GM23248 (cell line): ENCODE results near the gene VPS54. TPM values are rescaled to one million over a fixed set of nuclear protein-coding genes. Genes with fewer than 3 reads are reported as not detected.

ENCODE experiments used
- DNase-seq: peaks from one replicate; pipeline ENCODE4 v3.0.0-alpha.2; 2015
- H2AFZ ChIP-seq: fragments of 200-600 bp; sonication (generic); 2 replicates; pipeline ENCODE4 v1.6.1; 2016; ENCODE audit warnings: antibody characterized with exemption
- H3F3A ChIP-seq: fragments of 200-600 bp; sonication (generic); 2 replicates; pipeline ENCODE4 v1.6.1; 2016; ENCODE audit warnings: mild to moderate bottlenecking, antibody characterized with exemption, mixed run types; ENCODE audit not compliant: insufficient read depth
- H3K27ac ChIP-seq: fragments of 200-600 bp; sonication (generic); 2 replicates; pipeline ENCODE4 v1.5.1; 2016; ENCODE audit warnings: mild to moderate bottlenecking
- H3K27me3 ChIP-seq: fragments of 200-600 bp; sonication (generic); replicated peaks from 2 replicates; pipeline ENCODE4 v1.6.1; 2016; ENCODE audit warnings: mild to moderate bottlenecking; ENCODE audit not compliant: insufficient read depth
- H3K36me3 ChIP-seq: fragments of 200-600 bp; sonication (generic); 2 replicates; pipeline ENCODE4 v1.6.1; 2016; ENCODE audit warnings: low read depth, mild to moderate bottlenecking
- H3K4me1 ChIP-seq: fragments of 200-600 bp; sonication (generic); 2 replicates; pipeline ENCODE4 v1.6.1; 2016; ENCODE audit warnings: mild to moderate bottlenecking; ENCODE audit not compliant: insufficient read depth
- H3K4me2 ChIP-seq: fragments of 200-600 bp; sonication (generic); one replicate; pipeline ENCODE4 v1.6.1; 2016; ENCODE audit warnings: mild to moderate bottlenecking; ENCODE audit not compliant: unreplicated experiment
- H3K4me3 ChIP-seq: fragments of 200-600 bp; sonication (generic); 2 replicates; pipeline ENCODE4 v1.5.1; 2016; ENCODE audit warnings: mild to moderate bottlenecking
- H3K79me2 ChIP-seq: fragments of 200-600 bp; sonication (generic); 2 replicates; pipeline ENCODE4 v1.6.1; 2016; ENCODE audit warnings: mild to moderate bottlenecking; ENCODE audit not compliant: insufficient read depth
- H3K9ac ChIP-seq: fragments of 200-600 bp; sonication (generic); 2 replicates; pipeline ENCODE4 v1.6.1; 2016; ENCODE audit warnings: mild to moderate bottlenecking
- H3K9me2 ChIP-seq: fragments of 200-600 bp; sonication (generic); 2 replicates; pipeline ENCODE4 v1.6.1; 2016; ENCODE audit warnings: mixed run types, mild to moderate bottlenecking, moderate library complexity; ENCODE audit not compliant: insufficient read depth
- H3K9me3 ChIP-seq: fragments of 200-600 bp; sonication (generic); one replicate; pipeline ENCODE4 v1.6.1; 2017; ENCODE audit warnings: low read depth
- H4K20me1 ChIP-seq: fragments of 200-600 bp; sonication (generic); 2 replicates; pipeline ENCODE4 v1.6.0; 2016; ENCODE audit not compliant: insufficient read depth
- EZH2 ChIP-seq: fragments of 200-600 bp; sonication (generic); IDR thresholded peaks from 2 replicates; pipeline ENCODE4 v1.6.1; 2018; ENCODE audit warnings: antibody characterized with exemption, mild to moderate bottlenecking; ENCODE audit not compliant: insufficient read depth, poor library complexity, severe bottlenecking
- EZH2phosphoT487 ChIP-seq: fragments of 200-600 bp; sonication (generic); IDR thresholded peaks from 2 replicates; pipeline ENCODE4 v1.6.1; 2018; ENCODE audit warnings: antibody characterized with exemption, moderate library complexity, mild to moderate bottlenecking, low read depth; ENCODE audit not compliant: insufficient read depth
- WGBS, 2 experiments: methylation state at CpG; one replicate each; pipeline ENCODE4 v1.1.6; 2015 to 2017; ENCODE audit warnings: low lambda C conversion rate in 2 of 2, low coverage in 1 of 2; ENCODE audit errors: missing lambda C conversion rate in 2 of 2; 5-methylcytosine and 5-hydroxymethylcytosine counted together
- in situ Hi-C: fragments of 300-500 bp; cut with MboI; formaldehyde crosslinking; loops from 2 replicates; pipeline ENCODE4 v1.15.0; 2020
- polyA plus RNA-seq: library from polyadenylated mRNA; unstranded; fragments of >200 nt; fragmentation: Nextera tagmentation; extraction: Ambion mirVana; gene quantifications from 2 replicates; pipeline ENCODE4 v1.2.1, GENCODE V29; 2016
- total RNA-seq: library from RNA; depleted of rRNA; stranded (reverse); fragments of >200 nt; shearing (Covaris generic); gene quantifications from 2 replicates; pipeline ENCODE4 v1.2.3, GENCODE V29; 2014

The VPS54 gene
- total and polyA plus RNA-seq, 2 experiments from 2014 or later = 6.5 to 12.9 TPM

DNA sequence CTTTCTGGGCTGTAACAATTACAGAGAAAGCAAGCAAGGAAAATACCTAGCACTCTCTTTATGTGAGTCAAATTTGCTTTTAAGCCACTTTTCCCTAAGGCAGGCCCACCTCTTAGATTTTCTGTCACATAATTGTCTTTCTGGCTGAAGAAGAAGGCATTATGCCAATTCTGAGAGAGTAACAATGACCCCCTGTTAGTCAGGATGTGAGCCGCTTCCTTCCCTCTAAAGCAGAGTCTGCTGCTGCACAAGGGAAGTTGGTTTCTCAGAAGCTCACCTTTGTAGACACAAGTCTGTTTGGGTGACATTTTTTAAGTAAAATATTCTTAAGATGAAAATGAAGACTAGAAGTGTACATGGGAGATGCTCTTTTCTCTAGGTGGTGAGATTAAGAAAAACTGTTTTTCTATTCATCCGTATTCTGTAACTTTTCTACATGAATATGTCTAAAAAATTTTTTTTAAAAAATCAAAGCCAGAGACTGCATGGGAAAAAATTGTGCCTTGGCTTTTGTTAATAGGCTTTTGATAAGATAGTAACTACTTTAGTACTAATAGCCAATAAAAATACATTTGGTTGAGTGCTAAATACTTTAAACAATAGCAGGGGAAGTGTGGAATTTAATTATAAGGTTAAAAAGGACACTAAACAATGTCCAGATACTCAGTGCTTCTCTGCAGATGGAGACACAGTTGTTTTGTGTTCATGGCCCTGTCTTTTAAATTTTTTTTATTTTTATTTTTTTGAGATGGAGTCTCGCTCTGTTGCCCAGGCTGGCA lies 33.4 kb upstream of the VPS54 start:
- Histone ChIP-seq H3K9me3 (no peaks in the 10 kb centered on the region), H3F3A (no peaks in the 10 kb centered on the region), H4K20me1 (no peaks in the 10 kb centered on the region), H3K36me3 (no peaks in the 10 kb centered on the region), H3K9me2 (no peaks in the 10 kb centered on the region), H3K9ac (no peak overlapping the region), H3K4me1 (no peaks in the 10 kb centered on the region), H2AFZ (no peak overlapping the region), H3K27me3 (no peaks in the 10 kb centered on the region), H3K4me3 (no peak overlapping the region), H3K79me2 (no peaks in the 10 kb centered on the region), H3K4me2 (no peak overlapping the region), H3K27ac (no peak overlapping the region)
- no peak for TF ChIP-seq EZH2phosphoT487
- TF ChIP-seq EZH2 = no peak
- 93 to 96% methylated on average over 3 of the region's 3 CpGs for WGBS, 2 experiments
- no peak for DNase-seq
- in situ Hi-C loops = no loop called here

DNA sequence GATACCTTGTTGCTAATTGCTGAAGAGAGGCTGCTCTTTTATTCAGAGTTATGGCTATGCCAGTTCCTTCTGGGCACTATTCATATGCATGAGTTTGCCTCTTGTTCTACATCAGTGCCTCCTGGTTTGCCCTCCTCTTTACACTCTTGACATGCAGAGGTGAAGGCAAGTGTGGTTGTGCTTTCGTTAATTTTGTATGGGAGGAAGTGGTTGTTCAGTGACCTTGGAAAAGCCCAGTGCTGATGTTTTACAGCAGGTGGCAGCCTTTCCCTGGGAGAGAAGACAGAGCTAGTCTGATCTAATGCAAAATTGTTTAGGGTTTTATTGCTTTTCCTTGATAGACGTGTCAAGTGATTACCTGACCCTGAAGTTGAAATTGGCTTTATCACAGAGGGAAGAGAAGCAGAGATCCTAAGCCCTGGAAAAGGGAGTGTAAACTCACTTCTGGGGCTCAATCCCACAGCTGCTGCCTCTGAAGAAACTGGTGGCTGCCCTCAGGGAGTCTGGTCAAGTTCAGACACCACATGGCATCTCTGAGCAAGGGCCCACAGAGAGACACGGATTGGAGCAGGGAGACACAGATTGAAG lies 30.5 kb upstream of the VPS54 start:
- Histone ChIP-seq H3K4me1 (no peaks in the 10 kb centered on the region), H3K4me3 (no peak overlapping the region), H3F3A (no peaks in the 10 kb centered on the region), H3K9ac (no peak overlapping the region), H3K79me2 (no peaks in the 10 kb centered on the region), H3K27ac (no peak overlapping the region), H3K36me3 (no peaks in the 10 kb centered on the region), H2AFZ (peak overlapping the region; percentile 52; the same call in 1 of the 2 replicates), H3K9me3 (no peaks in the 10 kb centered on the region), H3K9me2 (no peaks in the 10 kb centered on the region), H3K27me3 (no peaks in the 10 kb centered on the region), H3K4me2 (no peak overlapping the region), H4K20me1 (no peaks in the 10 kb centered on the region)
- TF ChIP-seq EZH2phosphoT487 (no peak), EZH2 (no peak)
- DNase-seq = peak; percentile 82
- in situ Hi-C loops = loop anchor here (5.0 to 25.0 kb wide), 3 partner anchors 278 to 838 kb away; no protein-coding TSS in a partner anchor
- 1 to 18% methylated on average over 3 of the region's 3 CpGs for WGBS, 2 experiments

DNA sequence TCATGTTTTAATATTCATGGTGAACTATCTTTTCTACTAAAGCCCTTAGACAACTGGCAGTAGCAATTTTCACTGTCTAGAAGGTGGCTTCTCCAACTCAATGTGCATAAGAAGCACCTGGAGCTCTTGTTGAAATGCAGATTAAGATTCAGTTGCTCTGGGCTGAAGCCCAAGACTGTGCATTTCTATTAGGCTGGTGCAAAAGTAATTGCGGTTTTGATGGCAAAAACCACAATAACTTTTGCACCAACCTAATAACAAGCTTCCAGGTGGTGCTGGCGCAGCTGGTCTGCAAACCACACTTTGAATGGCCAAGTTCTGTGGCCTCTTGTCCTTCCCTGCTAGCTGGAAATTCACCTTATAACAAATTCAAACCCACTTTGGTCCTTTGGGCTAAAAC lies 26.7 kb upstream of the VPS54 start:
- no peaks in the 10 kb centered on the region for H3K79me2 ChIP-seq
- no peaks in the 10 kb centered on the region for H3K36me3 ChIP-seq
- DNase-seq = no peak
- no peaks in the 10 kb centered on the region for H4K20me1 ChIP-seq
- H3K4me2 ChIP-seq = no peak overlapping the region
- H2AFZ ChIP-seq = no peak overlapping the region
- H3K27me3 ChIP-seq = no peaks in the 10 kb centered on the region
- H3K27ac ChIP-seq = no peak overlapping the region
- no peak overlapping the region for H3K9ac ChIP-seq
- TF ChIP-seq EZH2phosphoT487 (no peak), EZH2 (no peak)
- H3K9me2 ChIP-seq = no peaks in the 10 kb centered on the region
- H3K4me3 ChIP-seq = no peak overlapping the region
- no peaks in the 10 kb centered on the region for H3K9me3 ChIP-seq
- H3K4me1 ChIP-seq = no peaks in the 10 kb centered on the region
- WGBS, 2 experiments = 96 to 98% methylated on average over 2 of the region's 2 CpGs
- in situ Hi-C loops = loop anchor here (5.0 to 25.0 kb wide), 3 partner anchors 281 to 841 kb away; no protein-coding TSS in a partner anchor
- no peaks in the 10 kb centered on the region for H3F3A ChIP-seq

DNA sequence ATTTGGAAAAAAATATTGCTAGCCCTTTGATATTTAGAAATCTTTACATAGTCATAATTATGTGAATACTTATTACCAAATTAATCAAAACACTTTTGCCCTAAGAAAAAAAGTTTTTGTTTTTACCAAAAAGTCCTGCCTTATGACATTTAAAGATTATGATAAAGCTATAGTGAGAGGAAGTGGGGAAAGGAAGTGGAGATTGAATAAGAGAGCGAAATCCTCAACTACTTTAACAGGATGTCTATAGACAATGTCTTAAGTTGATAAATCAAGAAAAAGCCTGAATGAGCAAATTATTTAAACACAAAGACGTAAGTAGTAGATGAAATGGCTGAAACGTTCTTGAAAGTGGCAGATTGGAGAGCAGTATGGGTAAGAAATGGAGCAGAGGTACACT lies 20.9 kb upstream of the VPS54 start:
- WGBS, 2 experiments = 64 to 68% methylated on average over 3 of the region's 3 CpGs
- Histone ChIP-seq H3K4me3 (no peak overlapping the region), H3K79me2 (no peaks in the 10 kb centered on the region), H3K9me3 (no peaks in the 10 kb centered on the region), H3K36me3 (no peaks in the 10 kb centered on the region), H3K9ac (no peak overlapping the region), H2AFZ (no peak overlapping the region), H3K4me1 (peaks cover 15% of the 10 kb centered on the region), H3K27ac (no peak overlapping the region), H3F3A (peaks cover 8% of the 10 kb centered on the region; the same call in 1 of the 2 replicates), H3K27me3 (no peaks in the 10 kb centered on the region), H3K4me2 (no peak overlapping the region), H3K9me2 (no peaks in the 10 kb centered on the region), H4K20me1 (no peaks in the 10 kb centered on the region)
- in situ Hi-C loops = loop anchor here (25.0 kb wide), 2 partner anchors 447 to 847 kb away; no protein-coding TSS in a partner anchor
- no peak for TF ChIP-seq EZH2
- no peak for TF ChIP-seq EZH2phosphoT487
- DNase-seq = no peak
